ENCODE results near the gene ACSM5. TPM values are rescaled to one million over a fixed set of nuclear protein-coding genes. Genes with fewer than 3 reads are reported as not detected.

Gene ACSM5
- total RNA-seq, 1 donor from 2014 or later = not detected

DNA sequence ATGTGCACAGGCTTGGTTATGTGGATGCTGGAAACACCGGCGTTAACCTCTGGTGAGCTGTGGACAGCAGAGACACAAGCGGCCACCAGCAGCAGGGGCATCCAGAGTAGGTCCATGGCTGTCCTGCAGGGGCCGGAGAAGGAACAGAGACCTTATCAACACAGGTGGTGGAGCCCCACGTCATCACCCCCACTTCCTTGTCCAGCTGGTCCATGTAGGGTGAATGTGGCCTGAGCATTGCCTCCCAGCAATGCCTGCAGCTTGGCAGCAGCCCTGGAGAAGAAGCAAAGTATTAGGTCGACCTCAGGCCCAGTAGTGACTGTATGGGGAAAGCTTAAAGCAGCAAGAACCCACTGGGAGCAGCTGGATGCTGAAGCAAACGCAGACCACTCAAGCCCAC, 10.1 kb upstream of the ACSM5 start:
- H3K27ac Mint-ChIP-seq (ENCODE audit: unreplicated experiment) = no peak overlapping the region
- no peaks in the 10 kb centered on the region for H3K9me3 Mint-ChIP-seq
- H3K4me3 Mint-ChIP-seq = no peak overlapping the region
- no peak for DNase-seq (ENCODE audit: low read depth, low spot score)
- H3K4me1 Mint-ChIP-seq = peaks cover 20% of the 10 kb centered on the region
- H3K36me3 Mint-ChIP-seq (ENCODE audit: low read depth) = no peaks in the 10 kb centered on the region
- TF ChIP-seq CTCF (conservative IDR thresholded peaks at IDR 0.05) = no peak
- H3K27me3 Mint-ChIP-seq (ENCODE audit: low read depth) = no peaks in the 10 kb centered on the region

DNA sequence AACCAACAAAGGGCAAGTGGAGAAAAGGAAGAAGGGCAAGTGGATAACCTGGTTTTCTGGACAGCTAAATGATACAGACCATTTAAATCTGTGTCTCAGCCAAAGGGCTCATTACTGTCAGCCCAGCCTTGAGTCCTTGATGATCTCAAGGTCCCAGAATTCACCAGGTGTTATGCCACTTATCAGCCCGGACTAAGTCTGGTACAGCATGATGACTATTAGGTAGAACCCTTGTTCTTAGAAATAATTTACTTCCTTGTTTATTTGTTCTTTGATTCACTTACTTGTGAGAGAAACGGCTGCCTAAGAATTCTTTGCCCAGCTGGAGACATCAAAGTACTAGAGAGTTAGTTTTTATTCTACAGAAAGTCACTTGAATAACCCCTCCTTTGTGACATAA, 8.3 kb upstream of the ACSM5 start:
- Mint-ChIP-seq H3K4me1 (peaks cover 13% of the 10 kb centered on the region), H3K4me3 (no peak overlapping the region), H3K27me3 (ENCODE audit: low read depth) (no peaks in the 10 kb centered on the region), H3K27ac (ENCODE audit: unreplicated experiment) (no peak overlapping the region), H3K36me3 (ENCODE audit: low read depth) (no peaks in the 10 kb centered on the region), H3K9me3 (no peaks in the 10 kb centered on the region)
- DNase-seq (ENCODE audit: low read depth, low spot score) = no peak
- no peak for TF ChIP-seq CTCF (conservative IDR thresholded peaks at IDR 0.05)

DNA sequence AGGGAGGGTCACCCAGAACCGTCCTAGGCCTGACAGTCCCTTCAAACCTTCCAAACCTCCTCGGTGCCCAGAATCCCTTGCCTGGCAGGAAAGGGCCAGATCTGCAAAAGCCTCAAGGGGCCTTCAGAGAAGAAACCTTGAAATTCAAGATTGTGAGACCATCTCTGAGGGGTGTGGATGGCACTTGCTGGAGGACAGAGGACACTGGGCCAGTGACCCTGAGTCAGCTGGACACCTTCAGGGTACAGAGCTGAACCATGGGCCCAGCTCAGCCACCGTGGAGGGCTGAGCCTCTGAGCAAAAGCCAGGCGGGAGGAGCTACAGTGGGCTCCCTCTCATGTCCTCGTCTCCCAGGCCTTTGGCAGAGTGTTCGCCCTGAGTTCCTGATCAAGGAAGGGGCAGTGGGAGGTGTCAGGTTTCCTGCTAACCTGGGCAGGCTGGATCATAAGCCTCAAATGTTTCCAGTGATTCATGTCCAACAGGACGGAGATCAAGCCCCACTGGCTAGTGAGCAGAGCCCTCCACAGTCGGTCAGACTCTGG, 7.8 kb upstream of the ACSM5 start:
- Mint-ChIP-seq H3K27ac (ENCODE audit: unreplicated experiment) (no peak overlapping the region), H3K9me3 (no peaks in the 10 kb centered on the region), H3K36me3 (ENCODE audit: low read depth) (no peaks in the 10 kb centered on the region), H3K4me1 (peaks cover 13% of the 10 kb centered on the region), H3K4me3 (no peak overlapping the region), H3K27me3 (ENCODE audit: low read depth) (no peaks in the 10 kb centered on the region)
- no peak for DNase-seq (ENCODE audit: low read depth, low spot score)
- no peak for TF ChIP-seq CTCF (conservative IDR thresholded peaks at IDR 0.05)

GRCh38 chr16:20402651-20403050, 6.7 kb upstream of the ACSM5 start:
- Mint-ChIP-seq H3K9me3 (no peaks in the 10 kb centered on the region), H3K4me1 (peaks cover 8% of the 10 kb centered on the region), H3K4me3 (no peak overlapping the region), H3K27me3 (ENCODE audit: low read depth) (no peaks in the 10 kb centered on the region), H3K36me3 (ENCODE audit: low read depth) (no peaks in the 10 kb centered on the region), H3K27ac (ENCODE audit: unreplicated experiment) (peak overlapping the region; percentile 61)
- no peak for TF ChIP-seq CTCF (conservative IDR thresholded peaks at IDR 0.05)
- no peak for DNase-seq (ENCODE audit: low read depth, low spot score)

DNA sequence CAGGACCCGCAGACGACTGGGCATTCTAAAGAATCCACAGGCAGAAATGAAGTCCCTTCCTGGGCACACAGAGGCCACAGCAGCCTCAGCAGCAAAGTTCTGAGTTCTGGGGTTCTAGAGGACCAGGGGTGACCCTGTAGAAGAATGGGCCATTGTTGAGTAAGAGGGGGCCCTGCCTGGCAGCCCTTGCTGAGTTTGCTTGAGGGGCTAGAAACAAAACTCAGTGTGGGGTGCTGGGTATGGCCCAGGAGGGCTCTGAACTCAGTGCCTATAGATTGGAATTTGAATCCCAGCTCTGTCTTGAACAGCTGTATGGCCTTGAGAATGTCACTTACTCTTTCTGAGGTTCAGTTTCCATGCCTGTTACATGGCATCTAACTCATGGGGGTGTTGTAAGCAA, 4.7 kb upstream of the ACSM5 start, which contains the start of gene PDILT:
Gene PDILT, minus strand, starts transcription at position 101 of the 400 bp plus-strand sequence. CDS start 5,437 bp downstream, outside the sequence.
- no peak for TF ChIP-seq CTCF (conservative IDR thresholded peaks at IDR 0.05)
- DNase-seq (ENCODE audit: low read depth, low spot score) = no peak
- H3K27me3 Mint-ChIP-seq (ENCODE audit: low read depth) = no peaks in the 10 kb centered on the region
- H3K9me3 Mint-ChIP-seq = no peaks in the 10 kb centered on the region
- H3K36me3 Mint-ChIP-seq (ENCODE audit: low read depth) = no peaks in the 10 kb centered on the region
- peaks cover 4% of the 10 kb centered on the region for H3K4me1 Mint-ChIP-seq
- no peak within 1 kb of the TSS for H3K4me3 Mint-ChIP-seq
- no peak within 1 kb of the TSS for H3K27ac Mint-ChIP-seq (ENCODE audit: unreplicated experiment)

All from neural crest cell (in vitro differentiated cells).